H54 (cell line): ENCODE data around the gene ATP13A4.
"Not testable (repeated sequence)": the region's sequence is repeated elsewhere in the genome, so short reads cannot be mapped to it uniquely, and the experiment has no call there.

Experiments used
- DNase-seq: peaks from one replicate; pipeline ENCODE4 v3.0.0; 2011; ENCODE audit warnings: low spot score, mixed read lengths; ENCODE audit not compliant: insufficient read length
- FAIRE-seq: peaks from 3 replicates; lab custom pipeline; 2011; peaks lifted over from hg19 to GRCh38; lab: Jason Lieb, UNC
- POLR2A ChIP-seq: IDR thresholded peaks from 2 replicates; pipeline ENCODE4 v1.6.1; 2011; ENCODE audit warnings: low read depth, mild to moderate bottlenecking, low read length

ATP13A4 gene

DNA sequence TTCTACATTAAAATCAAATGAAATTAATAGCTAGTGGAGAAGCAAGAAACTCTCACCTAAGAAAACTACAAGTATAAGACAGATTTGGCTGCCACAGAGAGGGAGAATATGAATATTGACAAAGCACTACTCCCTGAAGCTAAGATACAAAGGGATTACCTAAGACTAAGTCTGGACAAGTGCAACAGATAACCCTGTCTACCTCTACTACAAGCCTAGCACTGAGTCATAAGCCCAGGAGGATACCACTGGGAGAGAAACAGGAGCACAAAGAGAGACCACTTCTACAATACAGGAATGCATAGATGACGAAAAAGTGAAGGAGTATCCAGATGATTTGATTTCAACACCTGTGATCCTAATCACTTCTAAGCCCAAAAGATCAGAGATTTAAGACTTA lies 10.4 kb downstream of the ATP13A4 start:
- no peak for DNase-seq
- no peak for TF ChIP-seq POLR2A
- FAIRE-seq = no peak

- DNase-seq (no peak), FAIRE-seq (no peak)
- TF ChIP-seq POLR2A = no peak
These were observed 24.2 kb downstream of the ATP13A4 start for GRCh38 chr3:193530231-193531165.

DNA sequence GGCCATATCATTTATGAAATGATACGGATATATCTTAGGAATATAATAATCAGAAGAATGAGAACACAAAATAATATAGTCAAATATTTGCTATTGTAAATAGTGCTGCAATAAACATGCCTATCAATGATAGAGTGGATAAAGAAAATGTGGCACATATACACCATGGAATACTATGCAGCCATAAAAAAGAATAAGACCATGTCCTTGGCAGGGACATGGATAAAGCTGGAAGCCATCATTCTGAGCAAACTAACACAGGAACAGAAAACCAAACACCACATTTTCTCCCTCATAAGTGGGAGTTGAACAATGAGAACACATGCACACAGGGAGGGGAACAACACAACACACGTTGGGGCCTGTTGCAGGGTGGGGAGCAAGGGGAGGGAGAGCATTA lies 28.6 kb downstream of the ATP13A4 start:
- FAIRE-seq = not testable (repeated sequence)

DNA sequence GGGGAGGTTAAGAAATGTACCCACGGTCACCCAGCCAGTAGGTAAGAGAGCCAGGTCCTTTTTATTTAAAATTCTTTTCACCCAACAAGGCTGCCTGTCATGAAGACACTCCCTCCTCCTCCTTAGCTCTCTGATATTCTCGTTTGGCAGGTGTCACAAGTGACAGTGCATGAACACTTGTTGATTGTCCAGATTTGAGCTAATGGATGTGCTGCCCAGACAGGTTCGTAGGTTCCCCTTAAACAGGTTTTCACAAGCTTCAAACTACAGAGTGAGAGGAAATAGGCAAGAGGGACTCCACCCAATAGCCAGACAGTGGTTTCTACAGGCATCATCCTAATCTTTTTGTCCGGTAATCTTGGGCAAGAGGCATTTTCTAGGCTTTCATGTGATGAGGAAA lies 32.2 kb downstream of the ATP13A4 start:
- FAIRE-seq (no peak), DNase-seq (no peak)
- TF ChIP-seq POLR2A = no peak

More for the DNA sequence above, 28.6 kb downstream of the ATP13A4 start:
- not testable (repeated sequence) for DNase-seq

- TF ChIP-seq POLR2A = no peak
- DNase-seq (no peak), FAIRE-seq (no peak)
These were observed 34.0 kb downstream of the ATP13A4 start for GRCh38 chr3:193520738-193521137.

DNA sequence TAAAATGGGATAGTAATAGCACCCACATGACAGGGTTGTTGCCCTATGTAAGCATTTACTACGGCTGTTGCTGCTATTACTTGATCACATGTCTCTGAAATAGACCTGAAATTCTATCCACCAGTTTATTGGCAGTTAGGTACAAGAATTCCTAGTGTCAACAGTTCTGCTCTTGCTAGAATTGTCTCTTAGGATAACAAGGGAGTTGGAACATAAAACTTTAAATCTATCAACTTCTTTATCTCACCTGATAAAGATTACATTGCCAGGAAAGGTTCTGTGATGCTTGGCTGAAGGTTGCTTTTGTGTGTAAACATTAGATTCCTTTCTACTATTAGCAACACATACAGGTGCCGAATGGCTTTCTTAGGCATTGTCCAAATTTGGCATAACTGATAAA lies 38.7 kb downstream of the ATP13A4 start:
- DNase-seq (no peak), FAIRE-seq (no peak)
- TF ChIP-seq POLR2A = no peak

DNA sequence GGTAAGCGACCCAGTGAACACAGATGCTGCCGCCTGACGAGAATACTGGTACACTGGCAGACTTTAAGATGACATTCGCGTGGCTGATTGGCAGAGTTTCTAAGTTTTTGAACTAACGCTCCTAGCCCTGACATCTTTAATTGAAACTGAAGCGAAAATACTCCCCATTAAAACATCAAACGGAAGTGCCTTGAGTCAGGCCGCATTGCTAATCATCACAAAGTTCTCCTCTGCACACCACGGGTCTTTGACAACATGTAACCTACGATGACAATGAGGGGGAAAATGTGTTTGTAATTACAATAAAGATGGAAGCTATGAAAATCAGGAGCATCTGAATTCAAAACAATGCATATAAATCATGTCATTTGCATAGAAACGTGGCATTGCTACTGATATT lies 44.5 kb downstream of the ATP13A4 start:
- no peak for TF ChIP-seq POLR2A
- FAIRE-seq (no peak), DNase-seq (no peak)

GRCh38 chr3:193509103-193509965 lies 45.4 kb downstream of the ATP13A4 start:
- peak; percentile 20 for FAIRE-seq
- TF ChIP-seq POLR2A = no peak
- no peak for DNase-seq

DNA sequence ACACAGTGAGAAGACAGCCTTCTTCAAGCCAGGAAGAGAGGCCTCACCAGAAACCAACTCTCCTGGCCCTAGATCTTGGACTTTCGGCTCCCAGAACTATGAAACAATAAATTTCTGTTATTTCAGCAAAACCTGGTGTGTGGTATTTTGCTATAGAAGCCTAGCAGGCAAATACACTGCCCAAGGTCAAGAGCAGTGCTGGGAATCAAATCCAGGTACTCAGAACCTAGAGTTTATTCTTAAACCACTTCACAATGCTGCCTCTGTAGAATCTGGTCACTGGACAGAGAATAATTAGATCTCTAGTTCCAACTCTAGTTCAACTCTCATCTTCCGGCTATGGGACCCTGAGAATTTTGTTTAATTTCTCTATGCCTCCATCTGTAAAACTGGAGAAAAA lies 46.6 kb downstream of the ATP13A4 start:
- no peak for DNase-seq
- no peak for TF ChIP-seq POLR2A
- FAIRE-seq = no peak

DNA sequence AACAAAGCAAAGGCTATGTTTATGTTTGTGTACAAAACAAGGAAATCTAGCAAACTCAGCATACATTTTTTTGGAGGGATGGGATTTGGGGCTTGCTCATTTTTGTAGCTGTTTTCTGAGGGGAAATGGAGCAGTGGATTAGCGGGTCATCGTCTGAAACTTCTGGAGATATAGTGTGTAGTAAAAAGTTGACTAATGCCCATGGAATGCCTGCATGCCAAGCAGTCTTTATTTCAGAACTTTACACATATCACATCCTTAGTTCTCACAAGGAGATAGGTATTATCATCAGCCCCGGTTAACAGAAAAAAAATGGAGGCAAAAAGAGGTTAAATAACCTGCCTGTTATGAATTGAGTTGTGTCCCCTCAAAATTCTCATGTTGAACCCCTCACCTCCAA lies 47.1 kb downstream of the ATP13A4 start:
- TF ChIP-seq POLR2A = no peak
- DNase-seq (no peak), FAIRE-seq (no peak)

- FAIRE-seq (no peak), DNase-seq (no peak)
- TF ChIP-seq POLR2A = no peak
These were observed 47.8 kb downstream of the ATP13A4 start for GRCh38 chr3:193506921-193507320.

DNA sequence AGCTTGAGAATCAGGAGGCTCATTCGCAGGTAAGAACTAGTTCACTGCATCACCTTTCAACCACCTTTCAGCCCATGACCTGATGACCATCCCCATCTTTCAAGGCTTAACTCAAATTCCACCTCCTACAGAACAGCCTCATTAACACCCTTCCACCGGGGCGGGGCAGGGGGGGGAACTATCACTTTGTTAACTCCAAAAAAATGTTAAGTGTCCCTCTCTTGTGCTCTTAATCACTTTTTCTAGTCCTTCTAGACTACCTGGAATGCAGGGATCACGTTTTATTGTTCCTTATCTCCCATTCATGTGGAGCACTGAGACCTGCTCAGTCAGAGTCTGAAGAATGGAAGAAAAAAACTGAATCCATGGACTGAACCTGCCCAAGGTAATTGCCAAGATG lies 51.8 kb downstream of the ATP13A4 start:
- TF ChIP-seq POLR2A = no peak
- DNase-seq (no peak), FAIRE-seq (no peak)

DNA sequence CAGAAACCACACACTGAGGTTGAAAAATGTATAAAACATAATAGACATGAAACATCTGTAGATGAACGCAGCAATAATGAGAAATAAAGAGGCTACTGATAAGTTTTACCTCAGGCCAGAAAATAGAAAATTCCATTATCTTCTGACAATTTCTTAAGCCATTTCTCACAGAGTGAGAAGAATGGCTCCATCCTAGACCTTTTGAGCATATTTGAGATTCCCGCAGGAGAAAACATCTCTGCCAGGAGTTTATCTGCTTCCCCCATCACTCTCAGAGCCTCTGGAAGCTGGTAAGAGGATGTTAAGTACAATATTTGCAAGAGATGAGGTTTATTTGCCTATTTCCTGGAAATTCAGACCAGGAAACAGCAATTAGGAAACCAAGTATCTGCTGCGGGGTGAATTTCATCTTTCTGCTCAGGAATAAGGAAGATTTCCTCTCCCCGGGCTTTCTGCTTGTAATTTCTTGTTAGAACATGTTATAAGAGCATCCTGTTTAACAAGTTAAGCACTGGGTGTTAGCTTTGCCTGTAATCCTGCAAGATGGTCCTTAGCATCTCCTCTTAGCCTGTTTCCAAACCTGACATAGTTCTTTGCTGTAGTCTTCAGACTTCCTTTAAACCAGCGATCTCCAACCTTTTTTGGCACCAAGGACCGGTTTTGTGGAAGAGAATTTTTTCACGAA lies 54.8 kb downstream of the ATP13A4 start:
- FAIRE-seq (no peak), DNase-seq (no peak)
- TF ChIP-seq POLR2A = no peak

- TF ChIP-seq POLR2A = no peak
- DNase-seq (no peak), FAIRE-seq (no peak)
These were observed 55.4 kb downstream of the ATP13A4 start for GRCh38 chr3:193499136-193499770.
